Measurements from ENCODE around the gene KRT14. TPM values are rescaled to one million over a fixed set of nuclear protein-coding genes. Genes with fewer than 3 reads are reported as not detected.
"Not testable (repeated sequence)": the region's sequence is repeated elsewhere in the genome, so short reads cannot be mapped to it uniquely, and the experiment has no call there.

Gene KRT14
- total and polyA plus RNA-seq, 2 of the 4 experiments (the other 2 are of a cell fraction), result not detected

DNA sequence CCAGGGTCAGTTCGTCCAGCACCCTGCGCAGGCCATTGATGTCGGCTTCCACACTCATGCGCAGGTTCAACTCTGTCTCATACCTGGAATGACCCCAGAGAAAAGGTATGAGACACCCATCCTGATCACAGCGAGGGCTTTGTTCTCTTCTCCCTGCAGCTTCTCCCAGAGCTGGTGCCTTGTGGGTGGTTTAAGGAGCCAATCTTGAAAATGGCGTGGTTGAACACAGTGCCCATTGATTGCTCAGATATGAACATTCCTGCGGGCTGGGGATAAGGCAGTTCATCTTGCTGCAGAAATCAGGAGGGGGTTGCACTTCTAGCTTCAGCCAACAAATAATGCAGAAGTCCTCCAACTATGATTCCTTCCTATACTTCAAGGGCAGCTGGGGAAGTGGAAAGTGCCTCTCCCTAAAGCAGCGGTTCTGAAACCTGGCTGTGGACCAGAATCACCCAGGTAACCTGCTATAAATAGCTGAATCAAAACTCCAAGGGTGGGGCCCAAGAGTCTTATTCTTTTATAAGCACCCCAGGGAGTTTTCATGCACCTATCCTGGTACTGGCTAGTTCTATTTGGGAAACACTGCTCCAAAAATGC lies 2.3 kb downstream of the KRT14 start:
- dilution Hi-C loops (cut with HindIII; ENCODE audit: low sequenced_read_pairs, unreplicated experiment); H2BK120ac ChIP-seq (ENCODE audit: low read depth, low read length); H4K8ac ChIP-seq (ENCODE audit: low read depth in 2 of 2, low read length in 2 of 2); H2AK9ac ChIP-seq (replicated peaks; ENCODE audit: low read depth, low read length, poor library complexity); POLR2A ChIA-PET (ENCODE audit: unreplicated experiment); H4K91ac ChIP-seq (ENCODE audit: insufficient read depth, low read depth, low read length); H3K36me3 ChIP-seq (ENCODE audit: control insufficient read depth, insufficient read depth, low read length); H2AFZ ChIP-seq (replicated peaks; ENCODE audit: low read length, poor library complexity); H2BK15ac ChIP-seq (ENCODE audit: low read depth, low read length); ATAC-seq (ENCODE audit: low read depth); H3K4me2 ChIP-seq (ENCODE audit: low read depth, low read length); H3K9ac ChIP-seq (ENCODE audit: low read depth, low read length); H3K18ac ChIP-seq (ENCODE audit: low read depth, low read length); in situ Hi-C loops (cut with MboI; ENCODE audit: low sequenced_read_pairs); H2BK20ac ChIP-seq (ENCODE audit: low read depth, low read length); H3K4ac ChIP-seq (ENCODE audit: low read depth, low read length); H3K9me3 ChIP-seq (ENCODE audit: control insufficient read depth, insufficient read depth, low read length); H2AK5ac ChIP-seq (ENCODE audit: low read depth, low read length); H3K4me1 ChIP-seq (ENCODE audit: control insufficient read depth, insufficient read depth, low read length); H3K9me1 ChIP-seq (ENCODE audit: insufficient read depth, low read length); H3K4me3 ChIP-seq (ENCODE audit: insufficient read depth, low read depth, low read length); H3K14ac ChIP-seq (replicated peaks; ENCODE audit: low read depth, low read length); H3K23ac ChIP-seq (ENCODE audit: low read depth, low read length); H2BK5ac ChIP-seq (ENCODE audit: low read depth, low read length, poor library complexity, severe bottlenecking); H3K56ac ChIP-seq (ENCODE audit: extremely low read depth, insufficient read depth, low read length); DNase-seq; H4K20me1 ChIP-seq (ENCODE audit: insufficient read depth, low read length); H4K5ac ChIP-seq (ENCODE audit: low read depth, low read length); CTCF ChIA-PET; H3K27ac ChIP-seq (ENCODE audit: insufficient read depth, low read length); H3K79me1 ChIP-seq (ENCODE audit: low read depth in 1 of 2, low read length in 2 of 2); intact Hi-C loops (cut with micrococcal nuclease); BruUV-seq (replicated peaks): not testable (repeated sequence)
- H3K27me3 ChIP-seq (ENCODE audit: control insufficient read depth, insufficient read depth, low read length), result peaks cover 35% of the 10 kb centered on the region
- WGBS, 2 experiments (ENCODE audit: extremely low coverage in 2 of 2, insufficient read length in 1 of 2), result 88% methylated on average over 4 of the region's 8 CpGs; no CpG with 5 or more reads in 1 of the 2 experiments

Data from IMR-90 (cell line).